Measurements from ENCODE around the gene MACO1. TPM values are rescaled to one million over a fixed set of nuclear protein-coding genes. Genes with fewer than 3 reads are reported as not detected.

MACO1 gene
- total and polyA plus RNA-seq, 9 of the 15 experiments (the other 6 are each of a cell fraction or from before 2014, with no cell fraction given), result 4.6 to 28.4 (median 21.7) TPM

GRCh38 chr1:25541889-25542658, 111.4 kb downstream of the MACO1 start:
- FAIRE-seq (no peak), DNase-seq (ENCODE audit: extremely low read depth in 1 of 4, low spot score in 3 of 4) (no peak), ATAC-seq (no peak)
- BruUV-seq (replicated peaks), result no TSS peak
- Histone ChIP-seq H3K9me1 (ENCODE audit: control insufficient read depth, insufficient read depth, low read length) (no peaks in the 10 kb centered on the region), H3K4me1 (replicated peaks in 1 of 2; ENCODE audit: control insufficient read depth in 2 of 2, insufficient read depth in 2 of 2, low read length in 2 of 2) (peaks cover 22 to 29% of the 10 kb centered on the region in 2 experiments), H3K4me3 (no peak overlapping the region), H2AFZ (ENCODE audit: low read depth, low read length) (0 out of 2 replicates have a peak overlapping the region, but pooled peaks have one; percentile 11), H3K4me2 (ENCODE audit: insufficient read depth, low read length) (no peak overlapping the region), H3K9me3 (replicated peaks; ENCODE audit: control insufficient read depth, insufficient read depth, low read depth, low read length) (no peaks in the 10 kb centered on the region), H3K27me3 (ENCODE audit: control insufficient read depth in 2 of 2, insufficient read depth in 2 of 2, low read length in 2 of 2) (no peaks in the 10 kb centered on the region), H3K79me2 (ENCODE audit: control insufficient read depth, insufficient read depth, low read length) (peaks cover 22% of the 10 kb centered on the region), H3K27ac (ENCODE audit: extremely low read depth, low read depth, low read length) (no peak overlapping the region), H4K20me1 (replicated peaks; ENCODE audit: control insufficient read depth, insufficient read depth, low read length) (no peaks in the 10 kb centered on the region; the same call in 1 of the 2 replicates), H3K36me3 (ENCODE audit: control insufficient read depth, insufficient read depth, low read length) (no peaks in the 10 kb centered on the region), H3K9ac (ENCODE audit: insufficient read depth in 1 of 2, low read depth in 2 of 2, low read length in 2 of 2) (peak overlapping the region in 1 of 2 experiments; percentile 9; a peak in 1 of 4 replicates)
- POLR2A ChIA-PET, result interaction anchor here (0.8 kb wide), 1 partner anchor 7 kb away, joined by 3 read pairs; no protein-coding TSS in a partner anchor
- intact Hi-C loops (cut with micrococcal nuclease), result loop anchor here (5.0 to 10.0 kb wide), 2 partner anchors 153 to 255 kb away; no protein-coding TSS in a partner anchor
- 73% methylated on average over 8 of the region's 8 CpGs for WGBS (ENCODE audit: insufficient coverage, low coverage, missing lambda C conversion rate)
- CTCF ChIA-PET (ENCODE audit: low intra/inter-chr PET ratio), result no interaction called here
- in situ Hi-C loops (cut with MboI), result no loop called here
- TF ChIP-seq ESRRA (IDR thresholded peaks at IDR 0.05; ENCODE audit: borderline replicate concordance, low read depth) (peak; percentile 59; the same call in 1 of the 2 replicates), ZNF740 (CRISPR knock-in tag; IDR thresholded peaks at IDR 0.05) (no peak), ZNF740 (tag; IDR thresholded peaks at IDR 0.05) (no peak), CHD4 (IDR thresholded peaks at IDR 0.05; ENCODE audit: insufficient read depth, insufficient replicate concordance, low read depth, low read length, poor library complexity, severe bottlenecking) (peak; percentile 7), KLF16 (IDR thresholded peaks at IDR 0.05) (no peak), KDM1A (IDR thresholded peaks at IDR 0.05) (0 out of 4 replicates have a peak, but pooled peaks of 1 of the 2 experiments have one; percentile 40), NONO (IDR thresholded peaks at IDR 0.05; ENCODE audit: low read depth in 2 of 2, low read length in 1 of 2) (no peak), GTF2B (IDR thresholded peaks at IDR 0.05; ENCODE audit: extremely low read depth, insufficient read length) (no peak), RBM25 (IDR thresholded peaks at IDR 0.05; ENCODE audit: low read depth, low read length, severe bottlenecking) (no peak), BCOR (IDR thresholded peaks at IDR 0.05) (peak; percentile 48; the same call in 1 of the 2 replicates)
- TF ChIP-seq, protein P1, sequence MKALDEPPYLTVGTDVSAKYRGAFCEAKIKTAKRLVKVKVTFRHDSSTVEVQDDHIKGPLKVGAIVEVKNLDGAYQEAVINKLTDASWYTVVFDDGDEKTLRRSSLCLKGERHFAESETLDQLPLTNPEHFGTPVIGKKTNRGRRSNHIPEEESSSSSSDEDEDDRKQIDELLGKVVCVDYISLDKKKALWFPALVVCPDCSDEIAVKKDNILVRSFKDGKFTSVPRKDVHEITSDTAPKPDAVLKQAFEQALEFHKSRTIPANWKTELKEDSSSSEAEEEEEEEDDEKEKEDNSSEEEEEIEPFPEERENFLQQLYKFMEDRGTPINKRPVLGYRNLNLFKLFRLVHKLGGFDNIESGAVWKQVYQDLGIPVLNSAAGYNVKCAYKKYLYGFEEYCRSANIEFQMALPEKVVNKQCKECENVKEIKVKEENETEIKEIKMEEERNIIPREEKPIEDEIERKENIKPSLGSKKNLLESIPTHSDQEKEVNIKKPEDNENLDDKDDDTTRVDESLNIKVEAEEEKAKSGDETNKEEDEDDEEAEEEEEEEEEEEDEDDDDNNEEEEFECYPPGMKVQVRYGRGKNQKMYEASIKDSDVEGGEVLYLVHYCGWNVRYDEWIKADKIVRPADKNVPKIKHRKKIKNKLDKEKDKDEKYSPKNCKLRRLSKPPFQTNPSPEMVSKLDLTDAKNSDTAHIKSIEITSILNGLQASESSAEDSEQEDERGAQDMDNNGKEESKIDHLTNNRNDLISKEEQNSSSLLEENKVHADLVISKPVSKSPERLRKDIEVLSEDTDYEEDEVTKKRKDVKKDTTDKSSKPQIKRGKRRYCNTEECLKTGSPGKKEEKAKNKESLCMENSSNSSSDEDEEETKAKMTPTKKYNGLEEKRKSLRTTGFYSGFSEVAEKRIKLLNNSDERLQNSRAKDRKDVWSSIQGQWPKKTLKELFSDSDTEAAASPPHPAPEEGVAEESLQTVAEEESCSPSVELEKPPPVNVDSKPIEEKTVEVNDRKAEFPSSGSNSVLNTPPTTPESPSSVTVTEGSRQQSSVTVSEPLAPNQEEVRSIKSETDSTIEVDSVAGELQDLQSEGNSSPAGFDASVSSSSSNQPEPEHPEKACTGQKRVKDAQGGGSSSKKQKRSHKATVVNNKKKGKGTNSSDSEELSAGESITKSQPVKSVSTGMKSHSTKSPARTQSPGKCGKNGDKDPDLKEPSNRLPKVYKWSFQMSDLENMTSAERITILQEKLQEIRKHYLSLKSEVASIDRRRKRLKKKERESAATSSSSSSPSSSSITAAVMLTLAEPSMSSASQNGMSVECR (CRISPR knock-in tag; IDR thresholded peaks at IDR 0.05), result no peak
- TF ChIP-seq, protein P2, sequence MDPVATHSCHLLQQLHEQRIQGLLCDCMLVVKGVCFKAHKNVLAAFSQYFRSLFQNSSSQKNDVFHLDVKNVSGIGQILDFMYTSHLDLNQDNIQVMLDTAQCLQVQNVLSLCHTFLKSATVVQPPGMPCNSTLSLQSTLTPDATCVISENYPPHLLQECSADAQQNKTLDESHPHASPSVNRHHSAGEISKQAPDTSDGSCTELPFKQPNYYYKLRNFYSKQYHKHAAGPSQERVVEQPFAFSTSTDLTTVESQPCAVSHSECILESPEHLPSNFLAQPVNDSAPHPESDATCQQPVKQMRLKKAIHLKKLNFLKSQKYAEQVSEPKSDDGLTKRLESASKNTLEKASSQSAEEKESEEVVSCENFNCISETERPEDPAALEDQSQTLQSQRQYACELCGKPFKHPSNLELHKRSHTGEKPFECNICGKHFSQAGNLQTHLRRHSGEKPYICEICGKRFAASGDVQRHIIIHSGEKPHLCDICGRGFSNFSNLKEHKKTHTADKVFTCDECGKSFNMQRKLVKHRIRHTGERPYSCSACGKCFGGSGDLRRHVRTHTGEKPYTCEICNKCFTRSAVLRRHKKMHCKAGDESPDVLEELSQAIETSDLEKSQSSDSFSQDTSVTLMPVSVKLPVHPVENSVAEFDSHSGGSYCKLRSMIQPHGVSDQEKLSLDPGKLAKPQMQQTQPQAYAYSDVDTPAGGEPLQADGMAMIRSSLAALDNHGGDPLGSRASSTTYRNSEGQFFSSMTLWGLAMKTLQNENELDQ (CRISPR knock-in tag; IDR thresholded peaks at IDR 0.05; ENCODE audit: borderline replicate concordance), result no peak

Measured in K562 (cell line).